Mammary microvascular endothelial cell (primary cell): ENCODE measurements around the gene CC2D1B. TPM values are rescaled to one million over a fixed set of nuclear protein-coding genes. Genes with fewer than 3 reads are reported as not detected.

ENCODE experiments used
- total RNA-seq: library from RNA; depleted of rRNA; stranded (reverse); fragments of >200 nt; gene quantifications from 2 replicates; pipeline ENCODE4 v1.2.3, GENCODE V29; 2015

The CC2D1B gene
- total RNA-seq: 26.0 and 28.6 TPM in 2 replicates

GRCh38 chr1:52365746-52366516, at the start of gene CC2D1B:
TSS of gene CC2D1B (minus strand) at chr1:52366205. CDS start at chr1:52364620, 1,585 bp downstream.

GRCh38 chr1:52404116-52404974, 38.3 kb upstream of the CC2D1B start, which contains the start of the genes ORC1 and PRPF38A:
TSS of gene ORC1 (minus strand) at chr1:52404423. CDS start at chr1:52402223, 2,200 bp downstream.
TSS of gene PRPF38A (plus strand) at chr1:52404602. CDS start at chr1:52404750, 148 bp downstream.

Other genes starting within 250 kb of the CC2D1B start
- gene ZFYVE9, start 224.1 kb downstream of the CC2D1B start, total RNA-seq: 13.5 and 16.3 TPM in 2 replicates
- gene ORC1, start 38.2 kb upstream of the CC2D1B start, total RNA-seq: 10.5 and 11.1 TPM in 2 replicates
- gene PRPF38A, start 38.4 kb upstream of the CC2D1B start, total RNA-seq: 12.0 and 12.1 TPM in 2 replicates
- gene TUT4, start 186.9 kb upstream of the CC2D1B start, total RNA-seq: 13.0 and 17.5 TPM in 2 replicates
- 18.5 and 19.3 TPM in 2 replicates for gene GPX7, start 236.2 kb upstream of the CC2D1B start, total RNA-seq